ENCODE results near the gene PLIN5.

The PLIN5 gene

DNA sequence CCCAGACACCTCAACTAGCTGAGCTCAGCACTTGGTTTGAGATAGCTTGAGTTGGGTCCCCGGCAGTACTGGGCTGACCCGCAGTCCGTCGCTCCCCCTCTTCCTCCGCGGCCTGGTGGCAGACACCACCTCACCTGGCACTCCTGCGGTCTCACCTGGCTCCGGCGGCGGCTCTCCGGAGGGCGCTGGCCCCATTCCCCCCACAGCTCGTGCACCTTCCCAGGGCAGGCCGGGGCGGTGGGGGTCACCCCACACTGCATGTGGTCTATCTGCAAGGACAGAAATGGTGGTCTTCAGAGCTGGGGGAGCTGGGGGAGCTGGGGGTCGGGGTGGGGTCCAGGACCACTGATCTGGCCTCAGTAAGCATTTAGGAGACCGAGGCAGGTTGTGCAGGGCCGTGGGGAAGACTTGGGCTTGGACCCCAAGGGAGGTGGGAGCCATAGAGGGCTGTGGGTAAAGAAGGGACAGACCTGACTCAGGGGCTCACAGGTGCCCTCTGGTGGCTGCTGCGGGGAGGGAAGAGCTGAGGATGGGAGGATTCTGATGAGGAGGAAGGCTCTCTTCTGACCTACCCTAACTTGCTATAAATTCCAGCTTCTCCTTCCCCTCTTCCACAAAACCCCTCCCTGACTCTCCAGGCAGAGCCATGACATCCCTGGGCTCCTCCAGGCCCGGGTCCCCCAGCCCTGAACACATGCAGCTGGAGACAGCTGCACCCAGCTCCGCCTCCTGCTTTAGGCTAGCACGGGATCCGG is 10.0 kb downstream of the PLIN5 start:
- ChIA-PET POLR2A (no interaction called here), CTCF (interaction anchor here (0.6 to 6.0 kb wide), 36 partner anchors 8 to 323 kb away, joined by 3 to 64 read pairs (median 4); partner anchors contain the start of genes LRG1, PLIN5, UBXN6 and YJU2)
- TF ChIP-seq, protein P1, sequence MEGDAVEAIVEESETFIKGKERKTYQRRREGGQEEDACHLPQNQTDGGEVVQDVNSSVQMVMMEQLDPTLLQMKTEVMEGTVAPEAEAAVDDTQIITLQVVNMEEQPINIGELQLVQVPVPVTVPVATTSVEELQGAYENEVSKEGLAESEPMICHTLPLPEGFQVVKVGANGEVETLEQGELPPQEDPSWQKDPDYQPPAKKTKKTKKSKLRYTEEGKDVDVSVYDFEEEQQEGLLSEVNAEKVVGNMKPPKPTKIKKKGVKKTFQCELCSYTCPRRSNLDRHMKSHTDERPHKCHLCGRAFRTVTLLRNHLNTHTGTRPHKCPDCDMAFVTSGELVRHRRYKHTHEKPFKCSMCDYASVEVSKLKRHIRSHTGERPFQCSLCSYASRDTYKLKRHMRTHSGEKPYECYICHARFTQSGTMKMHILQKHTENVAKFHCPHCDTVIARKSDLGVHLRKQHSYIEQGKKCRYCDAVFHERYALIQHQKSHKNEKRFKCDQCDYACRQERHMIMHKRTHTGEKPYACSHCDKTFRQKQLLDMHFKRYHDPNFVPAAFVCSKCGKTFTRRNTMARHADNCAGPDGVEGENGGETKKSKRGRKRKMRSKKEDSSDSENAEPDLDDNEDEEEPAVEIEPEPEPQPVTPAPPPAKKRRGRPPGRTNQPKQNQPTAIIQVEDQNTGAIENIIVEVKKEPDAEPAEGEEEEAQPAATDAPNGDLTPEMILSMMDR (IDR thresholded peaks at IDR 0.05; ENCODE audit: control extremely low read depth, extremely low read depth, low read depth, missing control alignments): peak; percentile 78
- peak; percentile 77 for DNase-seq (ENCODE audit: extremely low spot score)

DNA sequence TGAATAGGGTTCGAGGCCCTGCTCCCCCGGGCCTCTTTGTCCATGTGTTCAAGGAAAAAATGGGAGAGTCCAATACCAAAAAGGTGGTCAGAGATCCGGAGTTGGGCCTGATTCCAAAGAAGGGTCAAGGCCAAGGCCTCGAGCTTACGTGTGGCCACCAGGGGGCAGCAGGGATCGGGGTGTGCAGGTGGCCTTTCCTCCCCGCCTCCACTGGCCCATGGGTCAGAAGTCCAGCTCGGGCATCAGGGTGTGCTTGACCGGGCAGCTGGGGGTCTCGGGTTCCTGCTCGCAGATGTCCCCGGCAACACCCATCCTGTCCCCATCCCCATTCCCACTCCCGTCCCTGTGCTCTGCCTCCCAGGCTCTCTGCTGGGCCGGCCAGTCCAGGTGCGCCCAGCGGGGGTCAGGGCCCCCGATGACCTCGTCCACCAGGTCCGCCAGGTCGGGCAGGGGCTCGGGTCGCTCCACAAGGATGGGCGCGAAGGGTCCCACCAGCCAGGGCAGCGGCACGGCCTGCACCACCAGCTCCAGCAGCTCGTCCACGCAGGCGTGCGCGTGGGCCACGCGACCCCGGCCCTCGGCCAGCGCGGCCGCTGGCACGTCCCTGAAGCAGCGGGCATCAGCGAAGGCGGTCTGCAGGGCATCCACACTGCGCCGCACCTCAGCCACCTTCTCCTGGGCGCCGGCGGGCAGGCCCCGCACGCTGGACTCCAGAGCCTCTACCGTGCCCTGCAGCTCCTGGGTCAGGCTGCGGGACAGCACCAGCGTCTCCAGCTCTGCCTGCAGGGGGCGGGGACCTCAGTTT is 11.5 kb downstream of the PLIN5 start:
- DNase-seq (ENCODE audit: extremely low spot score): peak; percentile 76

DNA sequence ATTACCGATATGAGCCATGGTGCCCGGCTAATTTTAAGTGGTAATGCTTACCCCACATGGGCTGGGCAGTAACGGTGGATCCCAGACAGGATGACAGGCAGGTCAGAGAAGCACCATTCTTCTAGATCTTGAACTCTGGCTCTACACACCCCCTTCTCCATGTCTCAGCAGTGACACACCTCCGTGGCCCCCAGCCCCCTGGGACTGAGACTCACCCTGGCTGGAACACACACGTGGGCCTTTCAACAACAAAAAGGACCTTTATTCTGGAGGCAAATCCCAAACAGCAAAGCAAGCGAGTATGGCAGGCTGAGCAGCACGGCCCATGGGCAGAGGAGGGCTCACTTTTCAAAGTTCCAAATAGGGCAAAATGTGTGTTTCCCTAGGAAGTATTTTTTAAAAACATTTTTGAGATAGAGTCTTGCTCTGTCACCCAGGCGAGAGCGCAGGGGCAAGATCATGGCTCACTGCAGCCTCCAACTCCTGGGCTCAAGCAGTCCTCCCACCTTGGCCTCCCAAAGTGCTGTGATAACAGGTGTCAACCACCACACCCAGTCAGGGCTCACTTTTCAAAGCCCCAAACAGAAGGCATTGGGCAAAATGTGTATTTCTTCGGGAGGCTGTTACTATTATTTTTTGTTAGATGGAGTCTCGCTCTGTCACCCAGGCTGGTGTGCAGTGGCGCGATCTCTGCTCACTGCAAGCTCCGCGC is 12.6 kb downstream of the PLIN5 start:
- POLR2A ChIA-PET: no interaction called here

More for the DNA sequence above, 11.5 kb downstream of the PLIN5 start:
- POLR2A ChIA-PET: interaction anchor here (0.6 kb wide), 1 partner anchor 125 kb away, joined by 7 read pairs; no protein-coding TSS in a partner anchor
- TF ChIP-seq, protein P1 (IDR thresholded peaks at IDR 0.05; ENCODE audit: control extremely low read depth, extremely low read depth, low read depth, missing control alignments): peak; percentile 77
- CTCF ChIA-PET: interaction anchor here (0.7 to 6.0 kb wide), 26 partner anchors 9 to 322 kb away, joined by 3 to 64 read pairs (median 8); partner anchors contain the start of genes LRG1 and PLIN5

DNA sequence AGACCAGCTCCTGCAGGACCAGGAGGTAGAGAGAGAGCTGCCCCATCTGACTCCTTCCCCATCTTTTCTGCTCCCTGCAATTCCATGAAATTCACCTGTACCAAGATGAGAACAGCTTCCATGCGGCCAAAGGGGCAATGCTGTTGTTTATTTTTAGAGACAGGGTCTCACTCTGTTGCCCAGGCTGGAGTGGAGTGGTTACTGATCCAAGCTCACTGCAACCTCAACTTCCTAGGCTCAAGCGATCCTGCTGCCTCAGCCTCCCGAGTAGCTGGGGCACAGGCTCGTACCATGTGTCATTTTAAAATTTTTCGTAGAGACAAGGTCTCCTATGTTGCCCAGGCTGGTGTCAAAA is 13.2 kb downstream of the PLIN5 start:
- CTCF ChIA-PET: interaction anchor here (1.0 to 6.0 kb wide), 5 partner anchors 14 to 115 kb away, joined by 3 to 64 read pairs (median 8); partner anchors contain the start of gene PLIN5

More for the DNA sequence above, 12.6 kb downstream of the PLIN5 start:
- TF ChIP-seq, protein P1 (IDR thresholded peaks at IDR 0.05; ENCODE audit: control extremely low read depth, extremely low read depth, low read depth, missing control alignments): no peak
- CTCF ChIA-PET: interaction anchor here (0.7 to 6.0 kb wide), 21 partner anchors 13 to 255 kb away, joined by 3 to 64 read pairs (median 8); partner anchors contain the start of genes LRG1 and PLIN5
- DNase-seq (ENCODE audit: extremely low spot score): no peak

DNA sequence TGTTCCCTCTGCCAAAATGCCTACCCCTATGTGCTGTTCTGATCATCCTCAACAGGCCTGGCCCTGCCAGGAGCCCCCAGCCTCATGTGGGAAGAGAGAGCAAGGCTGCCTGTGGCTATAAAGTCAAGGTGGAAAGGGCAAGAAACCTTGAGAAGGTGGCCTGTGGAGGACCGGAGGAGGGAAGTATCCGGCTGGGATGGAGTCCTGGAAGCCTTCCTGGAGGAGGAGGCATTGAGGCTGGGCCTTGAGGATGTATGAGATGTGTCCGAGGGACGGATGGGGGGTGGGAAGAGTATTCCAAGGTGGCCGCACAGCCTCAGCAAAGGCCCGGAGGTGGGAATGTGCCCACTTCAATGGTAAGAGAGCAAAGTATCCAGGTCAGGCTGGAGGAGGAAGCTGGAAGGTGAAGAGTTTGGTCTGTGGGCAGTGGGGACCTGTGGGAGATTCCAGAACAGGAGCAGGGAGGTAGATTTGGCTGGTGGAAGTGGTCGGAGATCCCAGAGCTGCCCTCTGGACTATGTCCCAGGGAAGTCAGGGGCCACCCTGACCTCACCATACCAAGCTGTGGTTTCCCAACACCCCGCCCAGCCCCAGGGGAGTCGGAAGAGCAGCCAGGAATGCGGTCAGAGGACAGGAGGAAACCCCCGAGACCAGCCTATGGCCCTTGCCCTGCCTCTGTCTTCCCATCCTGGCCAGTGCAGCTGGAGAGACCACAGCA is 13.7 kb downstream of the PLIN5 start:
- DNase-seq (ENCODE audit: extremely low spot score): no peak
- ChIA-PET CTCF (interaction anchor here (1.0 to 6.0 kb wide), 4 partner anchors 14 to 116 kb away, joined by 3 to 64 read pairs (median 15); partner anchors contain the start of gene PLIN5), POLR2A (no interaction called here)
- TF ChIP-seq, protein P1 (IDR thresholded peaks at IDR 0.05; ENCODE audit: control extremely low read depth, extremely low read depth, low read depth, missing control alignments): no peak

More for the DNA sequence above, 13.2 kb downstream of the PLIN5 start:
- DNase-seq (ENCODE audit: extremely low spot score): no peak
- TF ChIP-seq, protein P1 (IDR thresholded peaks at IDR 0.05; ENCODE audit: control extremely low read depth, extremely low read depth, low read depth, missing control alignments): no peak
- POLR2A ChIA-PET: no interaction called here

All from GM10248 (cell line).